CD4-positive, alpha-beta T cell treated with Interleukin-17A for 1 hour (primary cell): ENCODE data around the gene SBK2.

Experiments
- DNase-seq: peaks from one replicate; pipeline ENCODE4 v3.0.0-alpha.2; 2020

SBK2 gene

DNA sequence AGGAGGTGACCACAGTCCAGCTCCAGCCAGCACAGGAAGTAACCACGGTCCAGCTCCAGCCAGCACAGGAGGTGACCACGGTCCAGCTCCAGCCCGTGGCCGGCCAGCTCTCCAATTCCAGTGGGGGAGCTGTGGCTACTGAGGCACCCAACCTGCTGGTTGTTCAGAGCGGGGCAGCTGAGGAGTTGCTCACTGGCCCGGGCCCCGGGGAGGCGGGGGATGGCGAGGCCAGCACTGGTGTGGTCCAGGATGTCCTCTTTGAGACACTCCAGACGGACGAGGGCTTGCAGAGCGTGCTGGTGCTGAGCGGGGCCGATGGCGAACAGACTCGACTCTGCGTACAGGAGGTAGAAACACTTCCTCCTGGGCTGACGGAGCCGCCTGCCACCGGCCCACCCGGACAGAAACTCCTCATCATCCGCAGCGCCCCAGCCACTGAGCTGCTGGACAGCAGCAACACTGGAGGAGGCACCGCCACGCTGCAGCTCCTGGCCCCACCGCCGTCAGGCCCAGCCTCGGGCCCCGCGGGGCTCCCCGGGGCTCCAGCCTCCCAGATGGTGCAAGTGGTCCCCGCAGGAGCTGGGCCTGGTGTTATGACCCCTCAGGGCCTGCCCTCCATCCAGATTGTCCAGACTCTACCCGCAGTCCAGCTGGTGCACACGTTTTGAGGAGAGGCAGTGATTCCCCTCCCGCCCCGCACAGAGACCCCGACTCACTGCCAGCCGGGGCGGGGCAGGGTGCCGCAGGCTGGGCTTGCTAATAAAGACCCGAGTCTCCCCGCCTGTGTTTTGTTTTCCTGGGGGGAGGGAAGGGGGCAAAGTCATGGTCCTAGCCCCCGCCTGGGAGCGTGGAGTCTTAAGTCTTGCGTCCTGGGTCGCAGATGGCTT is 53.0 kb downstream of the SBK2 start:
- no peak for DNase-seq

DNA sequence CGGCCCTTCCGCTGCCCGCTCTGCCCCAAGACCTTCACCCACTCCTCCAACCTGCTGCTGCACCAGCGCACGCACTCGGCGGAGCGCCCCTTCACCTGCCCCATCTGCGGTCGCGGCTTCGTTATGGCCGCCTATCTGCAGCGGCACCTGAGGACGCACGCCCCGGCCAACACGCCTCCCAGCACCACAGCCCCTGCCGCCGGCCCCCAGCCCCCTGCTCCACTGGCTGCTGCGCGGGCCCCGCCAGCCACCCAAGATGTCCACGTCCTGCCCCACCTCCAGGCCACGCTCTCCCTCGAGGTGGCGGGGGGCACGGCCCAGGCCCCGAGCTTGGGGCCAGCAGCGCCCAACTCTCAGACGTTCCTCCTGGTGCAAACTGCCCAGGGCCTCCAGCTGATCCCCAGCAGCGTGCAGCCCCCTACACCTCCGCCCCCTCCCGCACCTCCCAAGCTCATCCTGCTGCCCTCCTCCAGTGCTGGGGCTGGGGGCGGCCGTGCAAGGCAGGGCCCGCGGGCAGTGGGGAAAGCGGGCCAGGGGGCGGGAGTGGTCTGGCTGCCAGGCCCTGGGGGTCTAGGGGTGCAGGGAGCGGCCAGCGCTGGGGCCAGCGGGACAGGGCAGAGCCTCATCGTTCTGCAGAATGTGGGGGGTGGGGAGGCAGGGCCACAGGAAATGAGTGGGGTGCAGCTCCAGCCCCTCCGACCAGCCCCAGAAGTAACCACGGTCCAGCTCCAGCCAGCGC is 53.8 kb downstream of the SBK2 start:
- DNase-seq: no peak

DNA sequence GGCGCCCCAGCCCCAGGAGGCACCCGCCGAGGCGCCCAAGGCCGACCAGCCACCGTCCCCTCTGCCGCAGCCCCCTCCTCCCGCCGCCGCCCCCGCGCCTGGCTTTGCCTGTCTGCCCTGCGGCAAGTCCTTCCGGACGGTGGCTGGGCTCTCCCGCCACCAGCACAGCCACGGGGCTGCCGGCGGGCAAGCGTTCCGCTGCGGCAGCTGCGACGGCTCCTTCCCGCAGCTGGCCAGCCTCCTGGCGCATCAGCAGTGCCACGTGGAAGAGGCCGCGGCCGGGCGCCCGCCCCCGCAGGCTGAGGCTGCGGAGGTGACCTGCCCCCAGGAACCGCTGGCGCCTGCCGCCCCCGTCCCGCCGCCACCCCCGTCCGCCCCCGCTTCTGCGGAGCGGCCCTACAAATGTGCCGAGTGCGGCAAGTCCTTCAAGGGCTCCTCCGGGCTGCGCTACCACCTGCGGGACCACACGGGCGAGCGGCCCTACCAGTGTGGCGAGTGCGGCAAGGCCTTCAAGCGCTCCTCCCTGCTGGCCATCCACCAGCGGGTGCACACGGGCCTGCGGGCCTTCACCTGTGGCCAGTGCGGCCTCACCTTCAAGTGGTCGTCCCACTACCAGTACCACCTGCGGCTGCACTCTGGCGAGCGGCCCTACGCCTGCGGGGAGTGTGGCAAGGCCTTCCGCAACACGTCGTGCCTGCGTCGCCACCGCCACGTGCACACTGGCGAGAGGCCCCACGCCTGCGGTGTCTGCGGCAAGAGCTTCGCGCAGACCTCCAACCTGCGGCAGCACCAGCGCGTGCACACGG is 54.6 kb downstream of the SBK2 start:
- DNase-seq: no peak

DNA sequence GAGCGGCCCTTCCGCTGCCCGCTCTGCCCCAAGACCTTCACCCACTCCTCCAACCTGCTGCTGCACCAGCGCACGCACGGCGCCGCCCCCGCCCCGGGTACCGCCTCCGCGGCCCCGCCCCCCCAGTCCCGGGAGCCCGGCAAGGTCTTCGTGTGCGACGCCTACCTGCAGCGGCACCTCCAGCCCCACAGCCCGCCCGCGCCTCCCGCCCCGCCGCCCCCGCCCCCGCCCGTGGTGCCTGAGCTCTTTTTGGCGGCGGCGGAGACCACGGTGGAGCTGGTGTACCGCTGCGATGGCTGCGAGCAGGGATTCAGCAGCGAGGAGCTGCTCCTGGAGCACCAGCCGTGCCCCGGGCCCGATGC is 55.2 kb downstream of the SBK2 start:
- DNase-seq: no peak

DNA sequence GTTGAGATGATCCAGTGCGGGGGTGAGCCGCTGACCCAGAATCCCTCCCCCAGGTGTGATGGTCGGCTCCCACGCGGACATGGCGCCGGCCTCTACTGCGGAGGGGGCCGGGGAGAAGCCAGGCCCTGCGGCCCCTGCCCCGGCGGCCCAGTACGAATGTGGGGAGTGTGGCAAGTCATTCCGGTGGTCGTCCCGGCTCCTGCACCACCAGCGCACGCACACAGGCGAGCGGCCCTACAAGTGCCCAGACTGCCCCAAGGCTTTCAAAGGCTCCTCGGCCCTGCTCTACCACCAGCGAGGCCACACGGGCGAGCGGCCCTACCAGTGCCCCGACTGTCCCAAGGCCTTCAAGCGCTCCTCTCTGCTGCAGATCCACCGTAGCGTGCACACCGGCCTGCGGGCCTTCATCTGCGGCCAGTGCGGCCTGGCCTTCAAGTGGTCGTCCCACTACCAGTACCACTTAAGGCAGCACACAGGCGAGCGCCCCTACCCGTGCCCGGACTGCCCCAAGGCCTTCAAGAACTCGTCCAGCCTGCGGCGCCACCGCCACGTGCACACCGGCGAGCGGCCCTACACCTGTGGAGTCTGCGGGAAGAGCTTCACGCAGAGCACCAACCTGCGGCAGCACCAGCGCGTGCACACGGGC is 55.7 kb downstream of the SBK2 start:
- no peak for DNase-seq

DNA sequence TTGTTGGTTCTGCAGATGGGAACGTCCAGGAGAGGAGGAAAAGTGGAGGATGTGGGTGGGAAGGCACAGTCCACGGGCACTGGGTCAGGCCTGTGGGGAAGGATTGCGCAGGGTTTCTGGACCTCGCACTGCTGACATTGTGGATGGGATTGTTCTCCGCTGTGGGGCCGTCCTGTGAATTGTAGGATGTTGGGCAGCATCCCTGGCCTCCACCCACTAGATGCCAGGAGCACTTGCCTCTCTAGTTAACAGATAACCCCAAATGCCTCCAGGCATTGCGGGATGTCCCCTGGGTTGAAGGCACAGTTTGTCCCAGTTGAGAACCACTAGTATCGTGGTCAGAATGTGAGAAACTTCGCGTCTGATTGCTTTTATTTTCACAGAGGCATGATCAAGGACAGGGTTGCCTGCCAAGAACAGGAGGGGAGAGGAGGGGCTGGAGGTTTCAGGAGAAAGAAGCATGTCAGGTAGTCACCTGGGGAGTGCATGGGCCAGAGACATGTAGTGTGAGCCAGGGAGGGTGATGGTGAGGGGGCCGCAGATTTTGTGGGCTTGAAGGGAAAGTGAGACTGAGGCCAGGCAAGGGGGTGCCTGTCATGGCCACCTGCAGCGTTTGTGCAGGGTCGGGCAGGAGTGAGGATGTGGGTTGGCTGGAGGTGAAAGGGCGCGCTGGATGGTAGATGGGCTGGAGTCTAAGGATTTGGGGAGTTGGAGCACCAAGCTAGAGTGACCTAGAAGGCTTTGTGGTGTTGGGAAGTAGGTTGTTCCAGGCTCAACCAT is 57.3 kb downstream of the SBK2 start:
- no peak for DNase-seq

DNA sequence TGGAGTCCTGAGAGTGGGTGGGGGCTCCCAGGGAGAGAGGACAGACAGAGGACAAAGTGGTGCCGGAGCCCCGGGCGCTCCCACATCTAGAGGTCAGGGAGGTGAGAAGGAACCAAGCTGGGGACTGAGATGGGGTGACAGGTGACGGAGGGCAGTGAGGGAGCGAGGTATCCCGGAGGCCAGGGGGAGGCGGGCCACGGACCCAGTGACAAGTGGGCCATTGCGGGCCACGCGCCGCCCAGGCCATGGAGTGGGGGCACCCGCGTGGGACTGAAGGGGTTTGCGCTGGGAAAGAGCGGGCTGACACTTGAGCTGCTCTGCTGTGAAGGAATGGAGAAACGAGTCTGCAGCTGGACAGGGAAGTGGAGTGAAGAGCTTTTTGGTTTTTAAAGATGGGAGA is 57.9 kb downstream of the SBK2 start:
- no peak for DNase-seq
